BLaER1 treated with 17β-estradiol and CSF1 and Interleukin-3, amounts not matched to agents 10 nM and 100 nM (cell line): ENCODE data around the gene TLL1.

ENCODE experiments used
- H3K27ac ChIP-seq, 11 experiments: shearing (Covaris generic); formaldehyde crosslinking; 2 replicates each; pipeline ENCODE4 v1.8.1; 2022
- H3K27me3 ChIP-seq, 11 experiments: shearing (Covaris generic); formaldehyde crosslinking; 2 replicates each; pipeline ENCODE4 v1.8.1; 2022
- H3K36me3 ChIP-seq, 11 experiments: shearing (Covaris generic); formaldehyde crosslinking; 2 replicates each; pipeline ENCODE4 v1.8.1; 2022
- H3K4me1 ChIP-seq, 10 experiments: shearing (Covaris generic); formaldehyde crosslinking; 2 replicates each; pipeline ENCODE4 v1.8.1; 2022
- H3K4me2 ChIP-seq, 11 experiments: shearing (Covaris generic); formaldehyde crosslinking; 2 replicates each; pipeline ENCODE4 v1.8.1; 2022
- H3K4me3 ChIP-seq, 10 experiments: shearing (Covaris generic); formaldehyde crosslinking; 2 replicates each; pipeline ENCODE4 v1.8.1; 2022
- H3K9ac ChIP-seq, 11 experiments: shearing (Covaris generic); formaldehyde crosslinking; 2 replicates each; pipeline ENCODE4 v1.8.1; 2022
- H3K9me3 ChIP-seq, 11 experiments: shearing (Covaris generic); formaldehyde crosslinking; replicated peaks in 1 of 11; 2 replicates each; pipeline ENCODE4 v1.8.1; 2022
- H4K20me1 ChIP-seq, 11 experiments: shearing (Covaris generic); formaldehyde crosslinking; 2 replicates each; pipeline ENCODE4 v1.8.1; 2022
- Cebpa-rat ChIP-seq, 11 experiments: shearing (Covaris generic); IDR thresholded peaks; 2 replicates each; pipeline ENCODE4 v1.8.1; 2022

The TLL1 gene

GRCh38 chr4:166017804-166018203, 144.8 kb downstream of the TLL1 start:
- Histone ChIP-seq H3K9ac (no peak overlapping the region), H3K4me3 (no peak overlapping the region), H3K9me3 (no peaks in the 10 kb centered on the region), H3K36me3 (no peaks in the 10 kb centered on the region), H3K4me1 (no peaks in the 10 kb centered on the region), H3K27me3 (no peaks in the 10 kb centered on the region), H3K27ac (no peak overlapping the region), H4K20me1 (no peaks in the 10 kb centered on the region), H3K4me2 (no peak overlapping the region)
- no peak for TF ChIP-seq Cebpa-rat (IDR thresholded peaks at IDR 0.05)

- Histone ChIP-seq H3K4me1 (no peaks in the 10 kb centered on the region), H3K27ac (no peak overlapping the region), H3K9me3 (no peaks in the 10 kb centered on the region), H3K9ac (no peak overlapping the region), H4K20me1 (no peaks in the 10 kb centered on the region), H3K4me3 (no peak overlapping the region), H3K27me3 (no peaks in the 10 kb centered on the region), H3K4me2 (no peak overlapping the region), H3K36me3 (no peaks in the 10 kb centered on the region)
- no peak for TF ChIP-seq Cebpa-rat (IDR thresholded peaks at IDR 0.05)
Observed at GRCh38 chr4:166019441-166020220, 146.6 kb downstream of the TLL1 start.

GRCh38 chr4:166021617-166022016, 148.6 kb downstream of the TLL1 start:
- Histone ChIP-seq H3K36me3 (no peaks in the 10 kb centered on the region), H3K4me3 (no peak overlapping the region), H3K9ac (no peak overlapping the region), H3K27me3 (no peaks in the 10 kb centered on the region), H4K20me1 (no peaks in the 10 kb centered on the region), H3K4me1 (no peaks in the 10 kb centered on the region), H3K4me2 (no peak overlapping the region), H3K27ac (no peak overlapping the region), H3K9me3 (no peaks in the 10 kb centered on the region)
- TF ChIP-seq Cebpa-rat (IDR thresholded peaks at IDR 0.05) = no peak

GRCh38 chr4:166034965-166035364, 161.9 kb downstream of the TLL1 start:
- Histone ChIP-seq H3K9me3 (no peaks in the 10 kb centered on the region), H3K27ac (no peak overlapping the region), H3K27me3 (no peaks in the 10 kb centered on the region), H3K9ac (no peak overlapping the region), H4K20me1 (no peaks in the 10 kb centered on the region), H3K4me2 (no peak overlapping the region), H3K36me3 (no peaks in the 10 kb centered on the region), H3K4me1 (no peaks in the 10 kb centered on the region), H3K4me3 (no peak overlapping the region)
- TF ChIP-seq Cebpa-rat (IDR thresholded peaks at IDR 0.05) = no peak

- no peak overlapping the region for H3K4me3 ChIP-seq
- H3K27me3 ChIP-seq = no peaks in the 10 kb centered on the region
- no peaks in the 10 kb centered on the region for H3K36me3 ChIP-seq
- H3K9me3 ChIP-seq = no peaks in the 10 kb centered on the region
- H4K20me1 ChIP-seq = no peaks in the 10 kb centered on the region
- no peak overlapping the region for H3K9ac ChIP-seq
- no peak for TF ChIP-seq Cebpa-rat (IDR thresholded peaks at IDR 0.05)
- H3K4me1 ChIP-seq = no peaks in the 10 kb centered on the region
- no peak overlapping the region for H3K4me2 ChIP-seq
- H3K27ac ChIP-seq = no peak overlapping the region
Observed at GRCh38 chr4:166039822-166040221, 166.8 kb downstream of the TLL1 start.

- no peak overlapping the region for H3K27ac ChIP-seq
- H3K4me3 ChIP-seq = no peak overlapping the region
- no peaks in the 10 kb centered on the region for H3K4me1 ChIP-seq
- no peaks in the 10 kb centered on the region for H4K20me1 ChIP-seq
- H3K9ac ChIP-seq = no peak overlapping the region
- H3K27me3 ChIP-seq = no peaks in the 10 kb centered on the region
- H3K9me3 ChIP-seq = no peaks in the 10 kb centered on the region
- TF ChIP-seq Cebpa-rat (IDR thresholded peaks at IDR 0.05) = no peak
- no peaks in the 10 kb centered on the region for H3K36me3 ChIP-seq
- H3K4me2 ChIP-seq = no peak overlapping the region
Observed at GRCh38 chr4:166042510-166043055, 169.5 kb downstream of the TLL1 start.

GRCh38 chr4:166043801-166044200, 170.8 kb downstream of the TLL1 start:
- Histone ChIP-seq H3K4me2 (no peak overlapping the region), H3K4me1 (no peaks in the 10 kb centered on the region), H4K20me1 (no peaks in the 10 kb centered on the region), H3K36me3 (no peaks in the 10 kb centered on the region), H3K27ac (no peak overlapping the region), H3K9ac (no peak overlapping the region), H3K27me3 (no peaks in the 10 kb centered on the region), H3K9me3 (no peaks in the 10 kb centered on the region), H3K4me3 (no peak overlapping the region)
- TF ChIP-seq Cebpa-rat (IDR thresholded peaks at IDR 0.05) = no peak

- no peaks in the 10 kb centered on the region for H3K9me3 ChIP-seq
- H3K4me3 ChIP-seq = no peak overlapping the region
- H3K27ac ChIP-seq = no peak overlapping the region
- no peak for TF ChIP-seq Cebpa-rat (IDR thresholded peaks at IDR 0.05)
- no peak overlapping the region for H3K4me2 ChIP-seq
- H4K20me1 ChIP-seq = no peaks in the 10 kb centered on the region
- H3K27me3 ChIP-seq = no peaks in the 10 kb centered on the region
- H3K9ac ChIP-seq = no peak overlapping the region
- H3K4me1 ChIP-seq = no peaks in the 10 kb centered on the region
- H3K36me3 ChIP-seq = no peaks in the 10 kb centered on the region
Observed at GRCh38 chr4:166044871-166045270, 171.8 kb downstream of the TLL1 start.

- no peak for TF ChIP-seq Cebpa-rat (IDR thresholded peaks at IDR 0.05)
- H3K9ac ChIP-seq = no peak overlapping the region
- no peak overlapping the region for H3K4me2 ChIP-seq
- no peak overlapping the region for H3K27ac ChIP-seq
- H3K9me3 ChIP-seq = no peaks in the 10 kb centered on the region
- no peaks in the 10 kb centered on the region for H3K4me1 ChIP-seq
- no peaks in the 10 kb centered on the region for H3K36me3 ChIP-seq
- no peaks in the 10 kb centered on the region for H4K20me1 ChIP-seq
- H3K27me3 ChIP-seq = no peaks in the 10 kb centered on the region
- H3K4me3 ChIP-seq = no peak overlapping the region
Observed at GRCh38 chr4:166045457-166045856, 172.4 kb downstream of the TLL1 start.

GRCh38 chr4:166049036-166049435, 176.0 kb downstream of the TLL1 start:
- Histone ChIP-seq H3K9me3 (no peaks in the 10 kb centered on the region), H3K9ac (no peak overlapping the region), H3K4me1 (no peaks in the 10 kb centered on the region), H3K4me3 (no peak overlapping the region), H3K27ac (no peak overlapping the region), H3K27me3 (no peaks in the 10 kb centered on the region), H3K4me2 (no peak overlapping the region), H3K36me3 (no peaks in the 10 kb centered on the region), H4K20me1 (no peaks in the 10 kb centered on the region)
- no peak for TF ChIP-seq Cebpa-rat (IDR thresholded peaks at IDR 0.05)
